ENCODE results near the gene CAV2.
"Not testable (repeated sequence)": the region's sequence is repeated elsewhere in the genome, so short reads cannot be mapped to it uniquely, and the experiment has no call there.

Gene CAV2

GRCh38 chr7:116468534-116468933 lies 31.0 kb upstream of the CAV2 start:
- no peaks in the 10 kb centered on the region for H3K9me3 ChIP-seq (ENCODE audit: control insufficient read depth in 1 of 2, low read length in 2 of 2)
- no peak overlapping the region for H3K9ac ChIP-seq (ENCODE audit: low read depth in 1 of 2, low read length in 2 of 2)
- H3K36me3 ChIP-seq (ENCODE audit: control insufficient read depth in 1 of 2, insufficient read depth in 2 of 2, low read length in 2 of 2) = no peaks in the 10 kb centered on the region
- no peaks in the 10 kb centered on the region for H3K4me1 ChIP-seq (ENCODE audit: control insufficient read depth in 1 of 2, insufficient read depth in 2 of 2, low read length in 2 of 2)
- no peak overlapping the region for H3K4me3 ChIP-seq (ENCODE audit: low read depth in 1 of 2, low read length in 2 of 2)
- no peak overlapping the region for H3K27ac ChIP-seq (ENCODE audit: low read depth, low read length)
- no peaks in the 10 kb centered on the region for H3K27me3 ChIP-seq (ENCODE audit: control insufficient read depth in 1 of 2, insufficient read depth in 2 of 2, low read length in 2 of 2)

- no peak overlapping the region for H3K27ac ChIP-seq (ENCODE audit: low read depth, low read length)
- no peaks in the 10 kb centered on the region for H3K36me3 ChIP-seq (ENCODE audit: control insufficient read depth in 1 of 2, insufficient read depth in 2 of 2, low read length in 2 of 2)
- H3K9me3 ChIP-seq (ENCODE audit: control insufficient read depth in 1 of 2, low read length in 2 of 2) = no peaks in the 10 kb centered on the region
- H3K4me3 ChIP-seq (ENCODE audit: low read depth in 1 of 2, low read length in 2 of 2) = no peak overlapping the region
- H3K27me3 ChIP-seq (ENCODE audit: control insufficient read depth in 1 of 2, insufficient read depth in 2 of 2, low read length in 2 of 2) = no peaks in the 10 kb centered on the region
- no peak overlapping the region for H3K9ac ChIP-seq (ENCODE audit: low read depth in 1 of 2, low read length in 2 of 2)
- no peaks in the 10 kb centered on the region for H3K4me1 ChIP-seq (ENCODE audit: control insufficient read depth in 1 of 2, insufficient read depth in 2 of 2, low read length in 2 of 2)
These were observed 21.9 kb upstream of the CAV2 start for GRCh38 chr7:116477625-116478024.

DNA sequence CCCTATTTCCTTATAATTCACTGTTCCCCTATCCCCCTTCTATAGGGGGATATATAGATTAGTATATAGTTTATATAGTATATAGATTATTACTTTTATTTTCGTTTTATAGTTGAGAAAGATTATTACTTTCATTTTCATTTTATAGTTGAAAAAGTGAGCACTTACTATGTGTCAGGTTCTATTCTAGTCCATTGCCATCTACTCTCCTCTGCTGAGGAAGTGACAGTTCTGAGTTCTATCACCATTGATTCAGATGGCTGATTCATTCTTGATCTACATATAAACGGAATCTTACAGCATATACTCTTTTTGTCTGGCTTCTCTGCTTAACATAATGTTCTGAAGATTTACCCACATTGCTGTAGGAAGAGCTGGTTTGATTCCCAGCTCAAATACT lies 20.7 kb upstream of the CAV2 start:
- Histone ChIP-seq H3K9me3 (ENCODE audit: control insufficient read depth in 1 of 2, low read length in 2 of 2) (no peaks in the 10 kb centered on the region), H3K27ac (ENCODE audit: low read depth, low read length) (no peak overlapping the region), H3K36me3 (ENCODE audit: control insufficient read depth in 1 of 2, insufficient read depth in 2 of 2, low read length in 2 of 2) (no peaks in the 10 kb centered on the region), H3K27me3 (ENCODE audit: control insufficient read depth in 1 of 2, insufficient read depth in 2 of 2, low read length in 2 of 2) (no peaks in the 10 kb centered on the region), H3K4me3 (ENCODE audit: low read depth in 1 of 2, low read length in 2 of 2) (no peak overlapping the region), H3K9ac (ENCODE audit: low read depth in 1 of 2, low read length in 2 of 2) (no peak overlapping the region), H3K4me1 (ENCODE audit: control insufficient read depth in 1 of 2, insufficient read depth in 2 of 2, low read length in 2 of 2) (no peaks in the 10 kb centered on the region)

DNA sequence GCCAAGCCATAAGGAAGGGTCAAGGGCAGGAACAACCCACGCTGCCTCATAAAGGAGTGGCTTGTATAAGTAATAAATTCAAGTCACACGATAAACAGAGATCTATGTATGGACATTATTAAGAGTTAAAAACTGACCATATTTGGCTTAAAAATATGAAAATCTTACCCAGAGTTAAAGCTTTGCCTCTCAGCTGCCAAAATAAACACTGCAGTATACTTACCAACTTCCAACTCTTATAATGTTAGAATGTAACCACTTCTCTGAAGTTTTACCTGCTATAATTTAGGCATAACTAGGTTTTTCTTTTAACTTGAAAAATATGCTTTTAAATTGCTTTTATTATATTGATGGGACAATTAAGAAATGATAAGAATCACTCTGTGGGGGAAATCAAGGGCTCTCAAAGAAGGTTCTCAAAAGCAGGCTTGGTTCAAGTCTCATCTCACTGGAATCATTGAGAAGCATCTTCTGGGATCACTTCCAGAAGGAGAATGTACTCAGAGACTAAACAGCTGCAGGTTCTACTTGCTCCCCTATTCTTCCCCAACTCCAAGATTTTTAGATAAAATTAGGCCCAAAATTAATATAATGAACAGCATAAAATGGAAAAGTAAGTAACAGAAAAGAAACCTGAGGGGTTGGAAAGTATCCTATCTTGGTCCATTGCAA lies 16.1 kb upstream of the CAV2 start:
- Histone ChIP-seq H3K36me3 (ENCODE audit: control insufficient read depth in 1 of 2, insufficient read depth in 2 of 2, low read length in 2 of 2) (no peaks in the 10 kb centered on the region), H3K4me1 (ENCODE audit: control insufficient read depth in 1 of 2, insufficient read depth in 2 of 2, low read length in 2 of 2) (no peaks in the 10 kb centered on the region), H3K9me3 (ENCODE audit: control insufficient read depth in 1 of 2, low read length in 2 of 2) (no peaks in the 10 kb centered on the region), H3K27me3 (ENCODE audit: control insufficient read depth in 1 of 2, insufficient read depth in 2 of 2, low read length in 2 of 2) (no peaks in the 10 kb centered on the region), H3K4me3 (ENCODE audit: low read depth in 1 of 2, low read length in 2 of 2) (no peak overlapping the region), H3K27ac (ENCODE audit: low read depth, low read length) (no peak overlapping the region), H3K9ac (ENCODE audit: low read depth in 1 of 2, low read length in 2 of 2) (no peak overlapping the region)

GRCh38 chr7:116484389-116484788 lies 15.1 kb upstream of the CAV2 start:
- H3K27ac ChIP-seq (ENCODE audit: low read depth, low read length); H3K4me1 ChIP-seq (ENCODE audit: control insufficient read depth in 1 of 2, insufficient read depth in 2 of 2, low read length in 2 of 2); H3K4me3 ChIP-seq (ENCODE audit: low read depth in 1 of 2, low read length in 2 of 2); H3K9me3 ChIP-seq (ENCODE audit: control insufficient read depth in 1 of 2, low read length in 2 of 2); H3K27me3 ChIP-seq (ENCODE audit: control insufficient read depth in 1 of 2, insufficient read depth in 2 of 2, low read length in 2 of 2); H3K36me3 ChIP-seq (ENCODE audit: control insufficient read depth in 1 of 2, insufficient read depth in 2 of 2, low read length in 2 of 2); H3K9ac ChIP-seq (ENCODE audit: low read depth in 1 of 2, low read length in 2 of 2): not testable (repeated sequence)

GRCh38 chr7:116487907-116488521 lies 11.5 kb upstream of the CAV2 start:
- H3K36me3 ChIP-seq (ENCODE audit: control insufficient read depth in 1 of 2, insufficient read depth in 2 of 2, low read length in 2 of 2) = no peaks in the 10 kb centered on the region
- no peak overlapping the region for H3K9ac ChIP-seq (ENCODE audit: low read depth in 1 of 2, low read length in 2 of 2)
- no peaks in the 10 kb centered on the region for H3K9me3 ChIP-seq (ENCODE audit: control insufficient read depth in 1 of 2, low read length in 2 of 2)
- H3K4me1 ChIP-seq (ENCODE audit: control insufficient read depth in 1 of 2, insufficient read depth in 2 of 2, low read length in 2 of 2) = no peaks in the 10 kb centered on the region
- H3K4me3 ChIP-seq (ENCODE audit: low read depth in 1 of 2, low read length in 2 of 2) = no peak overlapping the region
- H3K27me3 ChIP-seq (ENCODE audit: control insufficient read depth in 1 of 2, insufficient read depth in 2 of 2, low read length in 2 of 2) = no peaks in the 10 kb centered on the region
- H3K27ac ChIP-seq (ENCODE audit: low read depth, low read length) = no peak overlapping the region

DNA sequence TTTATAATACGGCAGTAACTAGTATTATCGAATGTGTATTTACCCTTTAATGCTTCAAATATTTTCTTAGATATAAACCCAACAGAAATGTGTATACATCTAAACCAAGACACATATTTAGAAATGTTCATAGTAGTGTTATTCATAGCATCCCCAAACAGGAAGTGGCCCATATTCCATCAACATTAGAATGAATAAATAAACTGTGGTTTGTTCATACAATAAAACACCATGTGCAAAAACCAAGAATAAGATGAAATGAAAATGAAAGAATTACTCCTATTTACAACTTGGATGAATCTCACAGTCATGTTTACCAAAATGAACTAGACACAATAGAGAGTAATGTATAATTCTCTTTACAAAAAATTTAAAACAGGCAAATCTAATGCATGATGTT lies 9.2 kb upstream of the CAV2 start:
- Histone ChIP-seq H3K27ac (ENCODE audit: low read depth, low read length) (no peak overlapping the region), H3K36me3 (ENCODE audit: control insufficient read depth in 1 of 2, insufficient read depth in 2 of 2, low read length in 2 of 2) (no peaks in the 10 kb centered on the region), H3K4me1 (ENCODE audit: control insufficient read depth in 1 of 2, insufficient read depth in 2 of 2, low read length in 2 of 2) (no peaks in the 10 kb centered on the region), H3K9me3 (ENCODE audit: control insufficient read depth in 1 of 2, low read length in 2 of 2) (no peaks in the 10 kb centered on the region), H3K27me3 (ENCODE audit: control insufficient read depth in 1 of 2, insufficient read depth in 2 of 2, low read length in 2 of 2) (no peaks in the 10 kb centered on the region), H3K9ac (ENCODE audit: low read depth in 1 of 2, low read length in 2 of 2) (no peak overlapping the region), H3K4me3 (ENCODE audit: low read depth in 1 of 2, low read length in 2 of 2) (no peak overlapping the region)

- no peak overlapping the region for H3K27ac ChIP-seq (ENCODE audit: low read depth, low read length)
- no peaks in the 10 kb centered on the region for H3K4me1 ChIP-seq (ENCODE audit: control insufficient read depth in 1 of 2, insufficient read depth in 2 of 2, low read length in 2 of 2)
- H3K9ac ChIP-seq (ENCODE audit: low read depth in 1 of 2, low read length in 2 of 2) = no peak overlapping the region
These were observed 7.5 kb upstream of the CAV2 start for GRCh38 chr7:116491887-116492653.

DNA sequence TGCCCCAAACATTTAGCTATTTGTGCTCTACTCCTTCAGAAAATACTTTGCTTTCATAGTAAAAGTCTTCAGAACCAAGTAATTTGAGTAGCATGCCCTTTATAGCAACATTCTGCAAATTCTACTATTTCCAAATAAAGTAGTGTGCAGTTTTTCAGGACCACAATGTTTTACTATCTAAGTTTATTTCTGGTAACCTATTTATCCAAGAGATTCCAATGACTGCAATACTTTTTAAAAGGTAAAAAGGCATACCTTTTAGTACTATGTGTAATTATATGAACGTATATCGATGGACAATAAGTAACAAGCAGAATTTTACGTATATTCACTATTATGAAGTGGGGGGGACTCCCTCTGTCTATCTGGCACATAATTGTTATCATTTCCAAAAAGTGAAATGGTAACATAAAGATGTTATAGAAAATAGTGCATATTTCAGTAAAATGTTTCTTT lies 6.9 kb upstream of the CAV2 start:
- Histone ChIP-seq H3K9me3 (ENCODE audit: control insufficient read depth in 1 of 2, low read length in 2 of 2) (no peaks in the 10 kb centered on the region), H3K9ac (ENCODE audit: low read depth in 1 of 2, low read length in 2 of 2) (no peak overlapping the region), H3K27me3 (ENCODE audit: control insufficient read depth in 1 of 2, insufficient read depth in 2 of 2, low read length in 2 of 2) (no peaks in the 10 kb centered on the region), H3K36me3 (ENCODE audit: control insufficient read depth in 1 of 2, insufficient read depth in 2 of 2, low read length in 2 of 2) (no peaks in the 10 kb centered on the region), H3K27ac (ENCODE audit: low read depth, low read length) (no peak overlapping the region), H3K4me3 (ENCODE audit: low read depth in 1 of 2, low read length in 2 of 2) (no peak overlapping the region), H3K4me1 (ENCODE audit: control insufficient read depth in 1 of 2, insufficient read depth in 2 of 2, low read length in 2 of 2) (no peaks in the 10 kb centered on the region)

More at GRCh38 chr7:116491887-116492653, 7.5 kb upstream of the CAV2 start:
- Histone ChIP-seq H3K9me3 (ENCODE audit: control insufficient read depth in 1 of 2, low read length in 2 of 2) (no peaks in the 10 kb centered on the region), H3K27me3 (ENCODE audit: control insufficient read depth in 1 of 2, insufficient read depth in 2 of 2, low read length in 2 of 2) (no peaks in the 10 kb centered on the region), H3K4me3 (ENCODE audit: low read depth in 1 of 2, low read length in 2 of 2) (no peak overlapping the region), H3K36me3 (ENCODE audit: control insufficient read depth in 1 of 2, insufficient read depth in 2 of 2, low read length in 2 of 2) (no peaks in the 10 kb centered on the region)

- no peaks in the 10 kb centered on the region for H3K9me3 ChIP-seq (ENCODE audit: control insufficient read depth in 1 of 2, low read length in 2 of 2)
- H3K27me3 ChIP-seq (ENCODE audit: control insufficient read depth in 1 of 2, insufficient read depth in 2 of 2, low read length in 2 of 2) = no peaks in the 10 kb centered on the region
- no peaks in the 10 kb centered on the region for H3K4me1 ChIP-seq (ENCODE audit: control insufficient read depth in 1 of 2, insufficient read depth in 2 of 2, low read length in 2 of 2)
- no peak overlapping the region for H3K4me3 ChIP-seq (ENCODE audit: low read depth in 1 of 2, low read length in 2 of 2)
- no peak overlapping the region for H3K27ac ChIP-seq (ENCODE audit: low read depth, low read length)
- no peaks in the 10 kb centered on the region for H3K36me3 ChIP-seq (ENCODE audit: control insufficient read depth in 1 of 2, insufficient read depth in 2 of 2, low read length in 2 of 2)
- no peak overlapping the region for H3K9ac ChIP-seq (ENCODE audit: low read depth in 1 of 2, low read length in 2 of 2)
These were observed 6.1 kb upstream of the CAV2 start for GRCh38 chr7:116493449-116493848.
